ENCODE measurements around the gene EXO1.

- no peak for TF ChIP-seq EZH2 (IDR thresholded peaks at IDR 0.05; ENCODE audit: insufficient read depth, poor library complexity, severe bottlenecking)
- TF ChIP-seq EZH2phosphoT487 (IDR thresholded peaks at IDR 0.05; ENCODE audit: insufficient read depth, low read depth): no peak
Measured at GRCh38 chr1:241837901-241838300, 10.1 kb upstream of the EXO1 start.

Measured in GM23248 (cell line).